ENCODE results near the gene RNF126.

DNA sequence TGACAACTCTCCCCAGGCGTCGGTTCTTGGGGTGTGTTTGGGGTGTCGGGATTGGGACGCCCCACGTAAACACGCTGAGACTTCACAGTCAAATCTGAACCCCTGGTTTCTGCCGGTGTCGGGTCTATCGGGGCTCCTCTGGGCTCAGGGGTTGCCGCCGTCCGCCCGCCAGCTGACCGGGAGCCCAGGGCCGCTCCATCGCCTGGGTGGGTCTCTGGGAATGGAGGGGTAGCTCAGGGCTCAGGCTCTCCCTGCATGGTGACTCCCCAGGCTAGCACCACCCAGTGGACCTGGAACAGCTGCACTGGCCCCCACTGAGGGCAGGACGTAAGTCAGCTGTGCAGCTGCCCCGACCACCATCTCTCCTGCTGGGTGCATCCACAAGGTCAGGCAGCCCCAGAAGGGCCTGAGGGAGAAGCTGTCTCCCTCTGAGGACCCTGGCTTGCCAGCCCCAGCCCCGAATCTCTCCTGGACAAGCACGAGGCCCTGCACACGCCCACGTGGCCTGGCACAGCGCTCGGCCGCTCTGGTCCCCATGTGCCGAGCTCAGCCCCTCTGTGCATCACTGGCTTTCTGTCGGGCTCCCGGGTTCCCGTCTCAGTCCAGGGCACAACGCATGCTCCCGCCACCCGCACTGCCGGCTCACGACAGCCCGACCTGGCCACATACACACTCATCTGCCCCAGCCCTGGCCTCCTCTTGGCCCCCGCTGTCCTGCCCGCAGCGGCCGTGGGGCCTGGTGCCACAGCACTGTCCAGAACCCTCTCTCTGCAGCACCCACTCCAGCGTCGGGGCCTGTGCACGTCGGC lies 6.1 kb downstream of the RNF126 start:
- TF ChIP-seq GATA2 (IDR thresholded peaks at IDR 0.05; ENCODE audit: low read depth, low read length), result no peak
- TF ChIP-seq GATA3 (IDR thresholded peaks at IDR 0.05; ENCODE audit: low read depth, low read length), result no peak

Data from SH-SY5Y (cell line).